Heart right ventricle (tissue), 16 donors: ENCODE measurements around the gene BAX. TPM values are rescaled to one million over a fixed set of nuclear protein-coding genes. Genes with fewer than 3 reads are reported as not detected.

ENCODE experiments used
- ATAC-seq, 8 donors: fragments of 200-7000 bp; cut with Tn5 transposase; one replicate each; pipeline ENCODE4 v1.9.1; 2020; ENCODE audit warnings: mild to moderate bottlenecking in 8 of 8, moderate library complexity in 8 of 8, moderate number of reproducible peaks in 1 of 8
- DNase-seq, 2 donors: peaks; one replicate each; pipeline ENCODE4 v3.0.0-alpha.2; 2020
- H3K27ac ChIP-seq, 10 donors: fragments of 200-600 bp; sonication (generic) in 2 of 10; one replicate each; pipeline versions ENCODE4 v1.5.0 to v1.8.0; 2020 to 2022; ENCODE audit warnings: mild to moderate bottlenecking in 3 of 10
- H3K27me3 ChIP-seq, 7 donors: fragments of 200-600 bp; one replicate each; pipeline ENCODE4 v1.8.0; 2021 to 2022; ENCODE audit warnings: mild to moderate bottlenecking in 2 of 7
- H3K36me3 ChIP-seq, 9 donors: fragments of 200-600 bp; sonication (generic) in 1 of 9; one replicate each; pipeline versions ENCODE4 v1.5.0 to v1.8.0; 2020 to 2022; ENCODE audit warnings: mild to moderate bottlenecking in 2 of 9
- H3K4me1 ChIP-seq, 9 donors: fragments of 200-600 bp; sonication (generic) in 1 of 9; one replicate each; pipeline versions ENCODE4 v1.5.0 to v1.8.0; 2020 to 2022; ENCODE audit warnings: mild to moderate bottlenecking in 4 of 9
- H3K4me3 ChIP-seq, 10 donors: fragments of 200-600 bp; sonication (generic) in 2 of 10; one replicate each; pipeline versions ENCODE4 v1.5.0 to v1.8.0; 2020 to 2022; ENCODE audit warnings: mild to moderate bottlenecking in 7 of 10, moderate library complexity in 2 of 10
- H3K9me3 ChIP-seq, 11 donors: fragments of 200-600 bp in 10 of 11; sonication (generic) in 2 of 11; one replicate each; pipeline versions ENCODE4 v1.5.0 to v1.8.0; 2013 to 2022; ENCODE audit warnings: mild to moderate bottlenecking in 2 of 11, control low read depth in 1 of 11, moderate library complexity in 1 of 11
- CTCF ChIP-seq, 9 donors: fragments of 200-600 bp; sonication (generic) in 2 of 9; IDR thresholded peaks; one replicate each; pipeline versions ENCODE4 v1.5.0 to v1.8.0; 2021 to 2022; ENCODE audit warnings: antibody characterized with exemption in 9 of 9, mild to moderate bottlenecking in 5 of 9, moderate library complexity in 1 of 9
- WGBS, 2 donors: extraction: QIAGEN DNeasy Blood & Tissue Kit; methylation state at CpG; one replicate each; pipeline ENCODE4 v1.1.7; 2013; ENCODE audit warnings: inconsistent platforms in 1 of 2; 5-methylcytosine and 5-hydroxymethylcytosine counted together
- intact Hi-C, 10 donors: fragments of 100-400 bp; cut with DNase I; formaldehyde crosslinking; loops; one replicate each; pipeline versions ENCODE4 v1.11.1 to v1.14.2; 2022
- polyA plus RNA-seq, 2 donors: library from polyadenylated mRNA; stranded (reverse); fragments of 200-250 nt; gene quantifications; one replicate each; pipeline ENCODE4 v1.2.3, GENCODE V29; 2013
- total RNA-seq, 10 donors: library from RNA; stranded (reverse); fragmentation: NEBNext Ultra II Directional in 3 of 10; extraction: Animal tissue kit (Norgen Biotek cat#: 25700) in 3 of 10; gene quantifications; one replicate each; pipeline versions ENCODE4 v1.2.1 to v1.2.4, GENCODE V29; 2021 to 2023
- donor health status: Arrhythmogenic right ventricular cardiomyopathy.
- donor health status: ischemic (EF 13 %, LVEDD 7.1; RV severe dilation, severe dysfunction).
- donor health status: healthy with polysubstance abuse.
- donor health status: DM: no; HTN: yes; CAD: no.
- donor health status: DM: no; HTN: no; CAD: no.
- donor health status: ischemic (EF 25% LVEDD 6.9; RV normal size, moderate dysfunction).
- donor health status: ischemic (EF 25% LVEDD 5.7; RV mildly dilated, moderate dysfunction).
- donor health status: healthy.
- donor health status: DM: yes; HTN: yes; CAD: no.
- donor health status: Ischemic cardiomyopathy.
- donor health status: ischemic (EF 35%, LVEDD 5.7; RV mildly dilated, moderate dysfunction).
- donor health status: nonischemic (EF 11% LVEDD 7.7; RV severe dilation, severe dysfunction).
- donor health status: DM: yes; HTN: yes; CAD: no.
- donor health status: PGD.
- donor health status: ischemic (EF 29% LVEDD 5.4; RV normal size, mild dysfunction).
- donor health status: nonischemic (EF 23%, LVEDD 6.1; RV moderate dilation, normal function).

The BAX gene
- total and polyA plus RNA-seq, 12 donors = 11.5 to 41.5 (median 19.5) TPM

DNA sequence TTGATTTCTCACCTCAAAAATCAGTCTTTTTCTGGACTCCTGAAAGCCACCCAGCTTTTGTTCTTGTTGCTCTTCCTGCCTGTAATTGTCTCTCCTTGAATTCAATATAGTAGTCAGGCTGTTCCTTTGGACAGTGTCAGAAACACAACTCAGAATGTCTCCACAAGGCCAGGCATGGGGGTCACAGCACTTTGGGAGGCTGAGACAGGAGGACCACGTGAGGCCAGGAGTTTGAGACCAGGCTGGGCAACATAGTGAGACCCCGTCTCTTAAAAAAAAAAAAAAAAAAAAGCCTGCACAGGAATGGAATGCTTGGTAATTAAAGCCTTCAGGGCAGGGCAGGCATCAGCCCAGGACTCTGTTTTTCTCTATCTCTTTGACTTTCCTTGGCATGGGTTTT lies 8.9 kb upstream of the BAX start:
- Histone ChIP-seq H3K4me1 (peaks cover 0 to 5% (median 0%) of the 10 kb centered on the region in 9 donors), H3K27me3 (no peaks in the 10 kb centered on the region), H3K36me3 (no peaks in the 10 kb centered on the region), H3K27ac (no peak overlapping the region), H3K4me3 (no peak overlapping the region), H3K9me3 (peaks cover 0 to 14% (median 5%) of the 10 kb centered on the region in 11 donors)
- TF ChIP-seq CTCF (IDR thresholded peaks at IDR 0.05) = no peak
- 85 to 86% methylated on average over 2 of the region's 2 CpGs for WGBS, 2 donors
- DNase-seq (no peak), ATAC-seq (no peak)
- intact Hi-C loops = no loop called here

- no peak for DNase-seq
- peaks cover 0 to 8% (median 0%) of the 10 kb centered on the region in 11 donors for H3K9me3 ChIP-seq
- no peak for TF ChIP-seq CTCF (IDR thresholded peaks at IDR 0.05)
- H3K4me3 ChIP-seq = no peak overlapping the region
- ATAC-seq = peak in 2 of 8 donors; percentile 23 to 28
- H3K27ac ChIP-seq = no peak overlapping the region
- no peaks in the 10 kb centered on the region for H3K27me3 ChIP-seq
- intact Hi-C loops = no loop called here
- H3K36me3 ChIP-seq = no peaks in the 10 kb centered on the region
- peaks cover 0 to 9% (median 0%) of the 10 kb centered on the region in 9 donors for H3K4me1 ChIP-seq
- whole genome bisulfite sequencing, 2 donors = 77% methylated on average over 9 of the region's 9 CpGs
Observed at GRCh38 chr19:48946463-48947257, 8.0 kb upstream of the BAX start.

DNA sequence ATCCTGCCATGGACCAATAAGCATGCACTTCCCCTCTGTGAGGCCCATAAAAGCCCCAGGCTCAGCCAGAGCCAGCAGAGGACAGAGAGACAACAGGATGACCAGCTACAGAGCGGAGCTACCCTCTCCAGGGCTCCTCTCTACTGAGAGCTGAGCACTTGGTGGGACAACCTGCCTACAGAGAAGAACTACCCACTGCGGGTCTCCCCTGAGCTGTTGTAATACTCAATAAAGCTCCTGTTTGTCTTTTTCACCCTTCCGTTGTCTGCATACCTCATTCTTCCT lies 7.5 kb upstream of the BAX start:
- no peak overlapping the region for H3K4me3 ChIP-seq
- no peak for TF ChIP-seq CTCF (IDR thresholded peaks at IDR 0.05)
- DNase-seq (no peak), ATAC-seq (no peak)
- intact Hi-C loops = no loop called here
- H3K27me3 ChIP-seq = no peaks in the 10 kb centered on the region
- no peak overlapping the region for H3K27ac ChIP-seq
- H3K4me1 ChIP-seq = peaks cover 0 to 9% (median 0%) of the 10 kb centered on the region in 9 donors
- 96 to 97% methylated on average over 3 of the region's 3 CpGs for WGBS, 2 donors
- no peaks in the 10 kb centered on the region for H3K36me3 ChIP-seq
- H3K9me3 ChIP-seq = peaks cover 0 to 8% (median 0%) of the 10 kb centered on the region in 11 donors

GRCh38 chr19:48950159-48950558 lies 4.5 kb upstream of the BAX start:
- H3K9me3 ChIP-seq = peaks cover 0 to 8% (median 0%) of the 10 kb centered on the region in 11 donors
- H3K4me3 ChIP-seq = no peak overlapping the region
- H3K27me3 ChIP-seq = no peaks in the 10 kb centered on the region
- peak overlapping the region in 4 of 10 donors; percentile 20 to 63 (median 33) for H3K27ac ChIP-seq
- ATAC-seq = peak in 1 of 8 donors; percentile 9
- DNase-seq = no peak
- H3K36me3 ChIP-seq = no peaks in the 10 kb centered on the region
- intact Hi-C loops = loop anchor here in 4 of 10 donors (5.0 to 10.0 kb wide), 3 partner anchors 48 to 475 kb away; partner anchors contain the start of genes NUCB1 (in 4 of the 4) and CA11 (in 1 of the 4)
- TF ChIP-seq CTCF (IDR thresholded peaks at IDR 0.05) = no peak
- H3K4me1 ChIP-seq = peaks cover 0 to 18% (median 8%) of the 10 kb centered on the region in 9 donors
- 46 to 60% methylated on average over 3 of the region's 3 CpGs for WGBS, 2 donors
